Gastroesophageal sphincter (tissue), 3 donors: Measurements from ENCODE around the gene B3GNT4.

ENCODE experiments used
- CTCF ChIP-seq, 4 experiments: fragments of 200-600 bp in 2 of 4; fragments of 450-650 bp in 2 of 4; sonication (generic) in 1 of 4; IDR thresholded peaks; one replicate each; pipeline ENCODE4 v1.5.1; 2017 to 2019; ENCODE audit warnings: antibody characterized with exemption in 4 of 4, mild to moderate bottlenecking in 2 of 4, moderate library complexity in 2 of 4
- POLR2A ChIP-seq, 2 donors: fragments of 450-650 bp; IDR thresholded peaks; one replicate each; pipeline ENCODE4 v1.6.1; 2017; ENCODE audit warnings: antibody characterized with exemption in 2 of 2, mild to moderate bottlenecking in 2 of 2, moderate library complexity in 1 of 2
- POLR2AphosphoS5 ChIP-seq: sonication (generic); formaldehyde crosslinking; IDR thresholded peaks from one replicate; pipeline ENCODE4 v1.6.1; 2017; ENCODE audit warnings: antibody characterized with exemption

- TF ChIP-seq CTCF (IDR thresholded peaks at IDR 0.05) (no peak), POLR2A (IDR thresholded peaks at IDR 0.05) (no peak), POLR2AphosphoS5 (no peak)
These were observed 11.1 kb upstream of the B3GNT4 start for GRCh38 chr12:122192441-122192840.
